ENCODE results near the gene TSPAN3. TPM values are rescaled to one million over a fixed set of nuclear protein-coding genes. Genes with fewer than 3 reads are reported as not detected.
A peak's percentile ranks its signal among the peaks of the same experiment; 100 is the strongest.

Gene TSPAN3
- total and polyA plus RNA-seq, 10 of the 15 experiments (the other 5 are each of a cell fraction or from before 2014, with no cell fraction given): 18.9 to 114 (median 57.2) TPM

- ATAC-seq (no peak), FAIRE-seq (no peak), DNase-seq (ENCODE audit: low read depth, low spot score) (no peak)
- Histone ChIP-seq H3K4me1 (ENCODE audit: control insufficient read depth, insufficient read depth, low read length) (peaks cover 50% of the 10 kb centered on the region), H3K27ac (ENCODE audit: control insufficient read depth, insufficient read depth) (no peak overlapping the region), H3K4me3 (no peak overlapping the region), H3K4me2 (ENCODE audit: control insufficient read depth, insufficient read depth) (no peak overlapping the region), H3K79me2 (ENCODE audit: control insufficient read depth, insufficient read depth, low read length) (no peaks in the 10 kb centered on the region), H2AFZ (ENCODE audit: control insufficient read depth, low read depth, low read length) (no peak overlapping the region), H3K27me3 (replicated peaks in 1 of 2; ENCODE audit: control insufficient read depth in 2 of 2, insufficient read depth in 2 of 2, low read length in 1 of 2) (no peaks in the 10 kb centered on the region), H3K36me3 (ENCODE audit: control insufficient read depth in 2 of 2, insufficient read depth in 2 of 2, low read length in 1 of 2) (no peaks in the 10 kb centered on the region), H4K20me1 (ENCODE audit: control insufficient read depth, insufficient read depth) (no peaks in the 10 kb centered on the region), H3K9me3 (replicated peaks; ENCODE audit: control insufficient read depth, insufficient read depth, low read length) (no peaks in the 10 kb centered on the region), H3K9ac (ENCODE audit: control insufficient read depth, insufficient read depth, low read length) (no peak overlapping the region)
- ChIA-PET POLR2A (interaction anchor here (0.5 to 2.2 kb wide), 8 partner anchors 9 to 167 kb away, joined by 3 to 6 read pairs (median 4); no protein-coding TSS in a partner anchor), CTCF (interaction anchor here (0.8 to 6.4 kb wide), 6 partner anchors 7 to 41 kb away, joined by 3 to 57 read pairs (median 6); no protein-coding TSS in a partner anchor), SMC1A (ENCODE audit: uncharacterized antibody, unreplicated experiment) (interaction anchor here (0.8 to 22.2 kb wide), 7 partner anchors 9 to 69 kb away, joined by 3 to 375 read pairs (median 3); no protein-coding TSS in a partner anchor), RAD21 (ENCODE audit: unreplicated experiment) (interaction anchor here (0.8 to 15.5 kb wide), 6 partner anchors 13 to 38 kb away, joined by 3 to 259 read pairs (median 6); partner anchors contain the start of gene PSTPIP1)
- TF ChIP-seq CHD2 (IDR thresholded peaks at IDR 0.05; ENCODE audit: borderline replicate concordance, low read depth, low read length): no peak
- peak; percentile 48 for TF ChIP-seq MEF2B (IDR thresholded peaks at IDR 0.05; ENCODE audit: partially characterized antibody, poor library complexity, severe bottlenecking)
- 0 out of 2 replicates have a peak, but pooled peaks have one; percentile 14 for TF ChIP-seq IKZF1 (conservative IDR thresholded peaks at IDR 0.05)
- WGBS (ENCODE audit: insufficient coverage, insufficient replicate concordance, low lambda C conversion rate, missing lambda C conversion rate): 65% methylated on average over 16 of the region's 21 CpGs
- intact Hi-C loops (cut with micrococcal nuclease; ENCODE audit: unreplicated experiment) (no loop called here), in situ Hi-C loops (cut with MboI) (no loop called here)
- BruUV-seq (replicated peaks): no TSS peak
Measured at GRCh38 chr15:77015646-77016320, 55.1 kb downstream of the TSPAN3 start.
